HG03469 (cell line): ENCODE results near the gene PHKG1.
"Not testable (repeated sequence)": the region's sequence is repeated elsewhere in the genome, so short reads cannot be mapped to it uniquely, and the experiment has no call there.

ENCODE experiments used
- ATAC-seq: cut with Tn5 transposase; IDR thresholded peaks from one replicate; pipeline ENCODE4 v1.9.1; 2021; ENCODE audit warnings: mild to moderate bottlenecking, moderate library complexity, moderate number of reproducible peaks; ENCODE audit not compliant: unreplicated experiment

Gene PHKG1

GRCh38 chr7:56046721-56047445 is 45.9 kb downstream of the PHKG1 start:
- no peak for ATAC-seq

DNA sequence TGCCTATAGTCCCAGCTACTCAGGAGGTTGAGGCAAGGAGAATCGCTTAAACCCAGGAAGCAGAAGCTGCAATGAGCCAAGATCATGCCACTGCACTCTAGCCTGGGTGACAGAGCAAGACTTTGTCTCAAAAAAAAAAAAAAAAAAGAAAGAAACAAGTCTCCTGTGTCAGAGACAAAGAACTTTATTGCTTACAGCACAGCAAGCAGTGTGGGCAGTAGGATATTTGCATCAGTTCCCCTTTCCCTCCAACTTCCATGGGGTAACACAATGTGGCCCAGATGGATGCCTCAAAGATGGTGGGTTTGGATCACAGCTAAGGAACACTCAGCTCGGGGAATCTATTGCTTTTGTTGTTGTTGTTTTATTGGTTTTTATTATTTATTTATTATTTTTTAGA is 47.0 kb downstream of the PHKG1 start:
- ATAC-seq: not testable (repeated sequence)

DNA sequence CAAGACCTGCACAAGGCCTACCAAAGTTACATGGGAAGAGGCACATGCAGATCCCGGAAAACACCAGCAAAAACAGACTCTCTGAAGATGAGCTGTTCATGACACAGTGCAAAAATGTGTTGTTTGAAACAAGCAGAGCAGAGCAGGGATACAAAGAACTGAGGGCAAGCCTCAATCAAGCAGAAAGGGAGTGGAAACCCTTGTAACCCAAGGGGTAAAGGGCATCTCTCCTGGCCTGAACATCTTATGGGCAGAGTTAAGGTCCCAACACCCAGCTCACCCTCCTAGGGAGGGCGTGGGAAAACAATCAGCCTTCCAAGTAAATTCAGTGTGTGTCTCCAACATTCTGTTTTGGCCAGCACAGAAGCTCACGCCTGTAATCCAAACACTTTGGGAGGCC is 52.0 kb downstream of the PHKG1 start:
- no peak for ATAC-seq

- ATAC-seq: peak; percentile 93
Measured at GRCh38 chr7:56033671-56034432, 58.9 kb downstream of the PHKG1 start.

DNA sequence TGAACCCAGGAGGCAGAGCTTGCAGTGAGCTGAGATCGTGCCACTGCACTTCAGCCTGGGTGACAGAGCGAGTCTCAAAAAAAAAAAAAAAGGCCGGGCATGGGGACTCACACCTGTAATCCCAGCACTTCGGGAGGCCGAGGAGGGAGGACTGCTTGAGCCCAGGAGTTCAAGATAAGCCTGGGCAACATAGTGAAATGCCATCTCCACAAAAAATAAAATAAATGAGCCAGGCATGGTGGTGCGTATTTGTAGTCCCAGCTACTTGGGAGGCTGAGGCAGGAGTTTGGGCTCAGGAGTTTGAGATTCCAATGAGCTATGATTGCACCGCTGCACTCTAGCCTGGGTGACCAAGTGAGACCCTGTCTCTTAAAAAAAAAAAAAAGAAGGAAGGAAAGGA is 60.2 kb downstream of the PHKG1 start:
- ATAC-seq: not testable (repeated sequence)

GRCh38 chr7:56031556-56031955 is 61.2 kb downstream of the PHKG1 start:
- ATAC-seq: not testable (repeated sequence)

DNA sequence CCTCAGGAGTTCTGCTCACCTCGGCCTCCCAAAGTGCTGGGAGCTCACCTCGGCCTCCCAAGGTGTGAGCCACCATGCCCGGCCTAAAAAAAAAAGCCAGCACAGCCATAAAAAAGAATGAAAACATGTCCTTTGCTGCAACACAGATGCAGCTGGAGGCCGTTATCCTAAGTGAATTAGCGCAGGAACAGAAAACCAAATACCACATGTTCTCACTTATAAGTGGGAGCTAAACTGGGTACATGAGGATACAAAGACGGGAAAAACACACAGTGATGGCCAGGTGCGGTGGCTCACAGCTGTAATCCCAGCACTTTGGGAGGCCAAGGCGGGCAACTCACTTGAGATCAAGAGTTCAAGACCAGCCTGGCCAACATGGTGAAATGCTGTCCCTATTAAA is 62.4 kb downstream of the PHKG1 start:
- ATAC-seq: no peak
